NB4 (cell line): ENCODE data around the gene AGBL4.

Experiments
- POLR2A ChIP-seq: IDR thresholded peaks from 2 replicates; pipeline ENCODE4 v1.6.1; 2011; ENCODE audit warnings: mild to moderate bottlenecking; ENCODE audit not compliant: insufficient read length; ENCODE audit errors: extremely low read depth
- TF ChIP-seq, protein P1 (sequence below): IDR thresholded peaks from one replicate; pipeline ENCODE4 v1.5.1; 2012; ENCODE audit warnings: low read depth, low read length

DNA sequence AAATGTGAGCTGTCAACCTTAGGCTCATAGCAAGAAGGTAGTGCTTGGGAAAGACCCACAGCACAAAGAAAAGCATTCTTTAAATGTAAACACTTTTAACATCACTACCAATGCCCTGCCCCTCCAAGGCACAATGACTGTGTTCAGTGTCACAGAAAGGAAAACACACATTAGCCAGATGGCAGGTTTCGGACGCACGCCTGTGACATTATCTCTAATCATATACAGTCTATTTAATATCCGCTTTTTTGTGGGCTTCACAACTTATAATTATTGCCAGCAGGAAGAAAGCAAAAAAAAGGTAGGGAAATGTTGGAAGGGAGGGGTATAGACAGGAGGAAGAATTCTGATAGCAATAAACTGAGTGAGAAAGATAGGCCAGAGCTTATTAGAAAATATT lies 1134.7 kb downstream of the AGBL4 start:
- TF ChIP-seq, protein P1, sequence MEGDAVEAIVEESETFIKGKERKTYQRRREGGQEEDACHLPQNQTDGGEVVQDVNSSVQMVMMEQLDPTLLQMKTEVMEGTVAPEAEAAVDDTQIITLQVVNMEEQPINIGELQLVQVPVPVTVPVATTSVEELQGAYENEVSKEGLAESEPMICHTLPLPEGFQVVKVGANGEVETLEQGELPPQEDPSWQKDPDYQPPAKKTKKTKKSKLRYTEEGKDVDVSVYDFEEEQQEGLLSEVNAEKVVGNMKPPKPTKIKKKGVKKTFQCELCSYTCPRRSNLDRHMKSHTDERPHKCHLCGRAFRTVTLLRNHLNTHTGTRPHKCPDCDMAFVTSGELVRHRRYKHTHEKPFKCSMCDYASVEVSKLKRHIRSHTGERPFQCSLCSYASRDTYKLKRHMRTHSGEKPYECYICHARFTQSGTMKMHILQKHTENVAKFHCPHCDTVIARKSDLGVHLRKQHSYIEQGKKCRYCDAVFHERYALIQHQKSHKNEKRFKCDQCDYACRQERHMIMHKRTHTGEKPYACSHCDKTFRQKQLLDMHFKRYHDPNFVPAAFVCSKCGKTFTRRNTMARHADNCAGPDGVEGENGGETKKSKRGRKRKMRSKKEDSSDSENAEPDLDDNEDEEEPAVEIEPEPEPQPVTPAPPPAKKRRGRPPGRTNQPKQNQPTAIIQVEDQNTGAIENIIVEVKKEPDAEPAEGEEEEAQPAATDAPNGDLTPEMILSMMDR = no peak
- TF ChIP-seq POLR2A = no peak
